WERI-Rb-1 (cell line): ENCODE results near the gene CD80.

Experiments used
- DNase-seq: peaks from one replicate; pipeline ENCODE4 v3.0.0-alpha.2; 2020
- H3K27ac ChIP-seq: fragments of 250-450 bp; sonication (Bioruptor Pico); 2 replicates; pipeline ENCODE4 v1.5.1; 2020; ENCODE audit warnings: mild to moderate bottlenecking, moderate library complexity
- H3K27me3 ChIP-seq: fragments of 250-450 bp; sonication (Bioruptor Pico); 2 replicates; pipeline ENCODE4 v1.5.1; 2021; ENCODE audit warnings: mild to moderate bottlenecking, low read depth, moderate library complexity; ENCODE audit not compliant: insufficient read depth, severe bottlenecking
- H3K36me3 ChIP-seq: fragments of 250-450 bp; sonication (Bioruptor Pico); 2 replicates; pipeline ENCODE4 v1.5.1; 2020; ENCODE audit warnings: mild to moderate bottlenecking, moderate library complexity
- H3K4me3 ChIP-seq: 2 replicates; pipeline ENCODE4 v1.5.1; 2011; ENCODE audit warnings: low read depth, mild to moderate bottlenecking, control low read depth, low read length
- H3K9me3 ChIP-seq: fragments of 250-450 bp; sonication (Bioruptor Pico); 2 replicates; pipeline ENCODE4 v1.5.1; 2021; ENCODE audit warnings: mild to moderate bottlenecking, moderate library complexity; ENCODE audit not compliant: severe bottlenecking
- TF ChIP-seq, protein P1 (sequence below): IDR thresholded peaks from 2 replicates; pipeline ENCODE4 v1.5.1; 2011; ENCODE audit warnings: low read depth, mild to moderate bottlenecking, control low read depth, inconsistent platforms, low read length

The CD80 gene

DNA sequence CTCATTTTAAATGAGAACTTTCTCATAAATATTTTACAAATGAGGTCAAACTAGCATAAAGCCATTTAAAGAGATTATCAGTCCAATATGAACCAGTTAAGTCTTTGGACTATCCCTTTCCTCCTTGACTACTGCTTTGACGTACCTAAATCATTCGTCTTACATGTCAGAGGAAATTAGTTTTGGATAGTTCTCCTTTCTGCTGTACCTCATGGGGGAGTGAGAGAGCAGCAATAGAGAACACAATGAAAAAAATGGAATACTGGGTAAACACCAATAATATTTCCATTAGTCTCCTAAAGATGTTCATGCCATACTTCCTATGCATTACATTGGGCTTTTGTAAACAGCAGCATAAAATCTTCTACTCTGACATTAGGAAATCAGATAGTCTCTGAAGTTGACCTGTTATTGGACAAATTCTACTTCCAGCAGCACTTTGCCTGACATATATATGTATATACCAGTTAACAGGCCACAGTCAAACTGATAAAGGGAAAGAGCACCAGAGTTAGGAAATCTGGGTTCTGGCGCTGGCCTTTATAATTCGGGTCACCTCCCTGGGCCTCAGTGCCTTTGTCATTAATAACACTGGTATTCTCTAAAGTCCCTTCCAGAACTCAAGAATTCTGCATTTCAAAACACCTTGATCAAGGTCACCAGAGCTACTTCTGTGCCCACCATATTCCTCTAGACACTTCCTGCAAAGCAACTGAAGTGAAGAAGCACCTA, 34.3 kb downstream of the CD80 start:
- H3K27ac ChIP-seq = no peak overlapping the region
- H3K4me3 ChIP-seq = no peak overlapping the region
- peaks cover 6% of the 10 kb centered on the region for H3K9me3 ChIP-seq
- H3K36me3 ChIP-seq = peaks cover 14% of the 10 kb centered on the region
- no peaks in the 10 kb centered on the region for H3K27me3 ChIP-seq
- TF ChIP-seq, protein P1, sequence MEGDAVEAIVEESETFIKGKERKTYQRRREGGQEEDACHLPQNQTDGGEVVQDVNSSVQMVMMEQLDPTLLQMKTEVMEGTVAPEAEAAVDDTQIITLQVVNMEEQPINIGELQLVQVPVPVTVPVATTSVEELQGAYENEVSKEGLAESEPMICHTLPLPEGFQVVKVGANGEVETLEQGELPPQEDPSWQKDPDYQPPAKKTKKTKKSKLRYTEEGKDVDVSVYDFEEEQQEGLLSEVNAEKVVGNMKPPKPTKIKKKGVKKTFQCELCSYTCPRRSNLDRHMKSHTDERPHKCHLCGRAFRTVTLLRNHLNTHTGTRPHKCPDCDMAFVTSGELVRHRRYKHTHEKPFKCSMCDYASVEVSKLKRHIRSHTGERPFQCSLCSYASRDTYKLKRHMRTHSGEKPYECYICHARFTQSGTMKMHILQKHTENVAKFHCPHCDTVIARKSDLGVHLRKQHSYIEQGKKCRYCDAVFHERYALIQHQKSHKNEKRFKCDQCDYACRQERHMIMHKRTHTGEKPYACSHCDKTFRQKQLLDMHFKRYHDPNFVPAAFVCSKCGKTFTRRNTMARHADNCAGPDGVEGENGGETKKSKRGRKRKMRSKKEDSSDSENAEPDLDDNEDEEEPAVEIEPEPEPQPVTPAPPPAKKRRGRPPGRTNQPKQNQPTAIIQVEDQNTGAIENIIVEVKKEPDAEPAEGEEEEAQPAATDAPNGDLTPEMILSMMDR = no peak
- no peak for DNase-seq

GRCh38 chr3:119518026-119518425, 41.4 kb downstream of the CD80 start:
- Histone ChIP-seq H3K27ac (no peak overlapping the region), H3K9me3 (peaks cover 6% of the 10 kb centered on the region), H3K4me3 (no peak overlapping the region), H3K36me3 (peaks cover 40% of the 10 kb centered on the region), H3K27me3 (no peaks in the 10 kb centered on the region)
- DNase-seq = no peak
- TF ChIP-seq, protein P1 = no peak

GRCh38 chr3:119517112-119517511, 42.3 kb downstream of the CD80 start:
- Histone ChIP-seq H3K27ac (no peak overlapping the region), H3K27me3 (no peaks in the 10 kb centered on the region), H3K9me3 (peaks cover 6% of the 10 kb centered on the region), H3K36me3 (peaks cover 40% of the 10 kb centered on the region), H3K4me3 (no peak overlapping the region)
- TF ChIP-seq, protein P1 = no peak
- no peak for DNase-seq

DNA sequence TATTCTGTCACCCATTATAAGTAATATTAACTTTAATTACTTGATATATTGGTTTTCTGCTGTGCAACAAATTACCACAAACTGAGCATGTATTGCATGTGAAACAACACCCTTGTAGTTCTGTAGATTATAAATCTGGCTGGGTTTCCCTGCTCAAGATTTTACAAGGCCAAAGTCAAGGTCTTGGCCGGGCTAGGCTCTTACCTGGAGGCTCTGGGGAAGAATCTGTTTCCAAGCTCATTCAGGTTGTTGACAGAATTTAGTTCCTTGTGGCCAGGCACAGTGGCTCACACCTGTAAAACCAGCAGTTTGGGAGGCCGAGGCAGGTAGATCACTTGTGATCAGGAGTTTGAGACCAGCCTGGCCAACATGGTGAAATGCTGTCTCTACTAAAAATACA, 44.8 kb downstream of the CD80 start:
- Histone ChIP-seq H3K9me3 (no peaks in the 10 kb centered on the region), H3K27me3 (no peaks in the 10 kb centered on the region), H3K36me3 (peaks cover 21% of the 10 kb centered on the region), H3K27ac (no peak overlapping the region), H3K4me3 (no peak overlapping the region)
- TF ChIP-seq, protein P1 = no peak
- no peak for DNase-seq

GRCh38 chr3:119510690-119511089, 48.7 kb downstream of the CD80 start:
- Histone ChIP-seq H3K9me3 (no peaks in the 10 kb centered on the region), H3K27ac (no peak overlapping the region), H3K36me3 (peaks cover 12% of the 10 kb centered on the region), H3K4me3 (no peak overlapping the region), H3K27me3 (no peaks in the 10 kb centered on the region)
- no peak for DNase-seq
- TF ChIP-seq, protein P1 = no peak
